ENCODE results near the gene IGIP.

DNA sequence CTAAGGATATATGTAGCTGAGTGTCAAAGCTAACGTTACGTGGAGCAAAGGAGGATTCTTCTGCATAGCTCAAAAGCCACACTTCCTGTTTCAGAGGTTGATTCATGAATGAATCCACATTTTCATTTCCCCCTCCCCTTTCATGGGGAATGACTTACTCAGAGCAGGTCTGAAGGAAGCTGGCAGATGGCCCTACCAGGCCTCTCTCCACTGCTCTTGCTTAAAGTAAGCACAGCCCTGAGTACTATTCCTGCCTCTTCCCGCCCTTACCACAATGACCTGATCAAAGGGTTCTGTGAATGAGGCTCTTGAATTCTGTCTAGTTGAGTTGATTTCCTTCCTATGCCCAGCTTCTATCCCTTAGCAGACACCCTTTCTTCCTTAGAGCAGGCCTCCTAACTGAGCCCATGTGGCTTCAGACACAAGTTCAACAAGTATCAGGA lies 6.3 kb downstream of the IGIP start:
- TF ChIP-seq, protein P1, sequence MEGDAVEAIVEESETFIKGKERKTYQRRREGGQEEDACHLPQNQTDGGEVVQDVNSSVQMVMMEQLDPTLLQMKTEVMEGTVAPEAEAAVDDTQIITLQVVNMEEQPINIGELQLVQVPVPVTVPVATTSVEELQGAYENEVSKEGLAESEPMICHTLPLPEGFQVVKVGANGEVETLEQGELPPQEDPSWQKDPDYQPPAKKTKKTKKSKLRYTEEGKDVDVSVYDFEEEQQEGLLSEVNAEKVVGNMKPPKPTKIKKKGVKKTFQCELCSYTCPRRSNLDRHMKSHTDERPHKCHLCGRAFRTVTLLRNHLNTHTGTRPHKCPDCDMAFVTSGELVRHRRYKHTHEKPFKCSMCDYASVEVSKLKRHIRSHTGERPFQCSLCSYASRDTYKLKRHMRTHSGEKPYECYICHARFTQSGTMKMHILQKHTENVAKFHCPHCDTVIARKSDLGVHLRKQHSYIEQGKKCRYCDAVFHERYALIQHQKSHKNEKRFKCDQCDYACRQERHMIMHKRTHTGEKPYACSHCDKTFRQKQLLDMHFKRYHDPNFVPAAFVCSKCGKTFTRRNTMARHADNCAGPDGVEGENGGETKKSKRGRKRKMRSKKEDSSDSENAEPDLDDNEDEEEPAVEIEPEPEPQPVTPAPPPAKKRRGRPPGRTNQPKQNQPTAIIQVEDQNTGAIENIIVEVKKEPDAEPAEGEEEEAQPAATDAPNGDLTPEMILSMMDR (conservative IDR thresholded peaks at IDR 0.05; ENCODE audit: low read length), result no peak
- TF ChIP-seq EZH2phosphoT487 (IDR thresholded peaks at IDR 0.05; ENCODE audit: borderline replicate concordance), result no peak

All from Loucy (cell line).